GM19468 (cell line): ENCODE results near the gene IFT122.
"Not testable (repeated sequence)": the region's sequence is repeated elsewhere in the genome, so short reads cannot be mapped to it uniquely, and the experiment has no call there.

ENCODE experiments used
- ATAC-seq: cut with Tn5 transposase; IDR thresholded peaks from one replicate; pipeline ENCODE4 v1.9.1; 2021; ENCODE audit warnings: mild to moderate bottlenecking, moderate library complexity, moderate number of reproducible peaks; ENCODE audit not compliant: unreplicated experiment; ENCODE audit errors: extremely low read depth

The IFT122 gene

DNA sequence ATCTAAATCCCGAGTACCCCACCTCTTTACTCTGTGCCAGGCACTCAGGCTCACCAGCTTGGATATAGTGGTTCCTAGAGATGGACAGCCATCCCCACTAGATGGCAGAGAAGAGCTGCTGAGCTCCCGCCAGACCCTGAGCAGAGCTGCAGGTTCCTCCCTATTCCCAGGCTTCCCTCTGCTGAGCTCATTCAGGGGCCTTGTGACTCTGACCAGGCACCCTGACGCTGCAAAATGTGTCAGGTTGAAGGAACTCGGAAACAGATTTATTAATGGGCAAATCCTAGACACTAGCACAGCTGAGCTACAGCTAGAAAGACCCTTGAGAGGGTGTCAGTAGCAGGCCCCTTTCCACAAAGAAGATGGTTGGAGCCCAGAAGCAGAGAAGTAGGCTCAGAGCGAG, 50.2 kb downstream of the IFT122 start:
- ATAC-seq = peak; percentile 82

- not testable (repeated sequence) for ATAC-seq
Measured at GRCh38 chr3:129491077-129491476, 51.1 kb downstream of the IFT122 start.

DNA sequence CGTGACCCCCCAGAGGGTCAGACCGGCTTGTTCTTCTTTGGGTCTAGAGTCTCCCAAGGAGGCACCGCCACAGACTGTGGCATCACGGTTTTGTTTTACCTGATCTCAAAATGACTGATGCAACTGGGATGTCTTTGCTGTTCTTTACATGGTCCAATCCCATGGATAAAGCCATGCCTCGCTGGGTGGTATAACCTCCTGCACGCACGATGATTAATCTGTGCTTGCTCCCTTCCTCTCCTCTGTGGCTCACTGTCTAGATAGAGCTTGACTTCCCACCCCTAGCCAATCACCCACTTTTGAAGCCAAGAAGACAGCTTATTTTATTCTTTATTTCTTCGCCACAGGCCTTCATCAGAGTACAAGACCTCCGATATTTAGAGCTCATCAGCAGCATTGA, 51.8 kb downstream of the IFT122 start:
- no peak for ATAC-seq

DNA sequence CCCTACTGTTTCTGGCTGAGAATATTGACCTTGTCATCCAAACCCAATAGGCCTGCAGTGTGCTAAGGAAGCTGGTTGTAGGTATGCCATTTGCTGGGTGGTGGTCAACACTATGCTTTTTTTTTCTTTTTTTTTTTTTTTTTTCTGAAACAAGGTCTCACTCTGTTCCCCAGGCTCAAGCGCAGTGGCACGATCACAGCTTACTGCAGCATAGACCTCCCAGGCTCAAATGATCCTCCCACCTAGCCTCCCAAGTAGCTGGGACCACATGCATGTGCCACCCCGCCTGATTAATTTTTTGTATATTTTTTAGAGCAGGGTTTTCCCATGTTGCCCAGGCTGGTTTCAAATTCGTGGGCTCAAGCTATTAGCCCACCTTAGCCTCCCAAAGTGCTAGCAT, 52.7 kb downstream of the IFT122 start:
- ATAC-seq = no peak

DNA sequence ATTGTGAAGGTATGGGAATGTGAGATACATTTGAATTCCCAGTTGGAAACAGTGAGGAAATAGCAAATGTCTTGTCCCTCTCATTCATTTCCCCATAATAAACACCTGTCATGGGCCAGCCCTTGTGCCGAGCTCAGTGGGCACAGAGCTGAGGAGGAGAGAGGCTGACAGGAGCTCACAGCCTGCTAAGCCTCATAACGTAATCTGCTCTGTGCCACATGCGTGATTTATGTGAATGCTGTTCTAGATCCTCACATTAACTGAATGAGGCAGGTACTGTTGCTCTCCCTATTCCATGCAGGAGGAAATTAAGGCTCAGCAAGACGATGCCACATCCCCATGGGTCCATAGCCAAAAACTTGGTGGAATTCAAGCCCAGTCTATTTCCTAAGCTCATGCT, 53.2 kb downstream of the IFT122 start:
- ATAC-seq = no peak

- not testable (repeated sequence) for ATAC-seq
Measured at GRCh38 chr3:129494499-129494898, 54.5 kb downstream of the IFT122 start.

DNA sequence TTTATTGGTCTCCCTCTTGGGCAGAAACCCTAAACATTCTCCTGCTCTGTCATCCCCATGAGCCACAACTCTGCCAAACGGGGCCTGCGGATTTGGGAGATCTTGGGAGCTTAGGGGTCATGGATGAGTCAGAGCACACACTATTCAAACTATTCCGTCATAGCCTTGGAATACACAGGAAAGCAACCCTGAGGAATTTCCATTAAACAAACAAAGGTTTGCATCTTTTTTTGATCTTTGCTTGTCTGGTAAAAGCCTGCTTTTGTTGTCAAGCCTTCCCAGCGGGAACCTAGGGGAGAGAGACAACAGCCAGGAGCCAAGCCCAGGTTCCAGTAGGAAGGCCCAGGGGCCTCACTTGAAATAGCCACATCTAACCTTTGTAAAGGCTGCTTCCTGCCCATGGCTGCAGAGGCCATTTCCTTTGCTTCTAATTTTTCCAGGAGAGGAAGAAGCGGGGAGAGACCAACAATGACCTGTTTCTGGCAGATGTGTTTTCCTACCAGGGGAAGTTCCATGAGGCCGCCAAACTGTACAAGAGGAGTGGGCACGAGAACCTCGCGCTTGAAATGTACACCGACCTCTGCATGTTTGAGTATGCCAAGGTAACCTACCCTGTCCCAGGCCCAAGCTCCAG, 55.1 kb downstream of the IFT122 start:
- not testable (repeated sequence) for ATAC-seq

GRCh38 chr3:129497876-129498275, 57.9 kb downstream of the IFT122 start:
- ATAC-seq = not testable (repeated sequence)

- not testable (repeated sequence) for ATAC-seq
Measured at GRCh38 chr3:129498603-129499488, 58.8 kb downstream of the IFT122 start.

- ATAC-seq = not testable (repeated sequence)
Measured at GRCh38 chr3:129499604-129500333, 59.7 kb downstream of the IFT122 start.

GRCh38 chr3:129500334-129500658, 60.3 kb downstream of the IFT122 start:
- ATAC-seq = no peak

- no peak for ATAC-seq
Measured at GRCh38 chr3:129501630-129502029, 61.6 kb downstream of the IFT122 start.

DNA sequence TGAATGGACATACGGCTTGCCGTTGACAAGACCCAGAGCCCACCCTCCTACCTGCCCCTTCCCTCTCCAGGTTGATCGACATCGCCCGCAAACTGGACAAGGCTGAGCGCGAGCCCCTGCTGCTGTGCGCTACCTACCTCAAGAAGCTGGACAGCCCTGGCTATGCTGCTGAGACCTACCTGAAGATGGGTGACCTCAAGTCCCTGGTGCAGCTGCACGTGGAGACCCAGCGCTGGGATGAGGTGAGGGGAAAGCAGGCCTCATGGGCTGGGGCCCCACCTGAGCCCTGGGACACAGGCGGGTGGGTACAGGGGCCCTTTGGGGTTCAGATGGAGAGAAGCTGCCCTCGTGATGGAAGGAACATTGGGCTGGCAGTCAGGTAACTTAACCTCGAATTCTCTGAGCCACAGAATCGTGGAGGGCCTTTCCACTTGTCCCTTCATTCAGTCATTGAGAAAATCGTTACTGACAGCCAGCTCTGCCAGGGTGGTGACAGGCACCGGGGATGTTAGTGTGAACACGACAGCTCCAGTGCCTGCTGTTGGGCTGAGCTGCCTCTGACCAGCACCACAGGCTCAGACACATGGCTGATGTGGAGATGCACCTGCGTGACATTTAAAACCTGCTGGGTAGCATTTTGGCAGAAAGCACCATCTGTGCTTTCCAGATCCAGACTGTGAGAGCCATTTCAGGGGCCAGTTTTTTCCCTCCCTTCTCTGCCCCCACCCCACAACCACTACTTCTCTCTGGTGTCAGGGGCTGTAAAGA, 62.8 kb downstream of the IFT122 start:
- ATAC-seq = no peak

GRCh38 chr3:129503471-129504291, 63.7 kb downstream of the IFT122 start:
- ATAC-seq = no peak

DNA sequence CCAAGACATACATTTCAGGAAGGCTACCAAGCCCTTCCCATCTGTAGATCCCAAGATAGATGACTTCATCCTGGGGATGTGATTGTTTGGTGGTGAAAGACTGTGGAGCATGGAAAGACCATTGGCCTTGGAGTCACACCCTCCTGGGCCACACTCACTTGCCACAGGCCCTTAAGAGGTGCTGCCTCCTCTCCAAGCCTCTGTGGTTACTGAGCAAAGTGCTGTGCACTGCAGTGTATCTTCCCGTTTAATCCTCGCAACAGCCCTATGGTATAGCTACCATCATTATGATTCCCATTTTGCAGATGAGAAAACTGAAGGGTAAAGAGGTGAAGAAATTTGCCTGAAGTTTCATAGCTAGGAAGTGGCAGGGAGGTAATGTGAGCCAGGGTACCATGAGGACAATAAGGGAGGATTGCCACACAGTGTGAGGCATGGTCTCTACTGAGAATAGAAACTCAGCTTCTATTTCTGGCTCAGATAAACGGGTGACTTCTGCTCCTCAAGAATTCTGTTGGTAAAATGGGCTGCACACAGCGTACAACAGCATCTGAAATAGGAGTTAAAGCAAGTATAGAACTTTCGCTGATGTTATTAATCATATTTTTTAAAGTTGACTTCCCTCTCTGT, 64.6 kb downstream of the IFT122 start:
- no peak for ATAC-seq

GRCh38 chr3:129505341-129505740, 65.3 kb downstream of the IFT122 start:
- no peak for ATAC-seq

DNA sequence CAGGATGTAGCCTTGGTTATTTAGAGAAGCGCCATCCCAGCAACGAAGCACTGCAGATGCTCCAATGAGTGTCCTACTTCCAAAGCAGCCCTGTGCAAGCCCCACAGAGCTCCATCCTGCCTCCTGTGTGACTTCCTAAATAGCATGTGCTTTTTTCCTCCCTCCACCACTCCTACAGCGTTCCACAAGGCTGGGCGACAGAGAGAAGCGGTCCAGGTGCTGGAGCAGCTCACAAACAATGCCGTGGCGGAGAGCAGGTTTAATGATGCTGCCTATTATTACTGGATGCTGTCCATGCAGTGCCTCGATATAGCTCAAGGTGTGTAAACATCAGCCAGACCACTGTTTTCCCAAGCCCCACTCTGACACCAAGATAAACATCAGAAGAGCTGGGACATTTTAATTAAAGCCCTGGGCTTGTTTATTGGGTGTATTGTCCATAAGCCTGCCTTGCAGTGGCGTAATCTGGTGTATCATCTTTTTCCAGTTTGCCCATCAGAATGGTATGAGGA, 66.3 kb downstream of the IFT122 start:
- ATAC-seq = no peak

- no peak for ATAC-seq
Measured at GRCh38 chr3:129507181-129507831, 67.3 kb downstream of the IFT122 start.
